ENCODE data around the gene PTPRJ.

PTPRJ gene

GRCh38 chr11:48002561-48002960, 22.2 kb downstream of the PTPRJ start:
- no peak for DNase-seq (ENCODE audit: low read depth)
- TF ChIP-seq, protein P1, sequence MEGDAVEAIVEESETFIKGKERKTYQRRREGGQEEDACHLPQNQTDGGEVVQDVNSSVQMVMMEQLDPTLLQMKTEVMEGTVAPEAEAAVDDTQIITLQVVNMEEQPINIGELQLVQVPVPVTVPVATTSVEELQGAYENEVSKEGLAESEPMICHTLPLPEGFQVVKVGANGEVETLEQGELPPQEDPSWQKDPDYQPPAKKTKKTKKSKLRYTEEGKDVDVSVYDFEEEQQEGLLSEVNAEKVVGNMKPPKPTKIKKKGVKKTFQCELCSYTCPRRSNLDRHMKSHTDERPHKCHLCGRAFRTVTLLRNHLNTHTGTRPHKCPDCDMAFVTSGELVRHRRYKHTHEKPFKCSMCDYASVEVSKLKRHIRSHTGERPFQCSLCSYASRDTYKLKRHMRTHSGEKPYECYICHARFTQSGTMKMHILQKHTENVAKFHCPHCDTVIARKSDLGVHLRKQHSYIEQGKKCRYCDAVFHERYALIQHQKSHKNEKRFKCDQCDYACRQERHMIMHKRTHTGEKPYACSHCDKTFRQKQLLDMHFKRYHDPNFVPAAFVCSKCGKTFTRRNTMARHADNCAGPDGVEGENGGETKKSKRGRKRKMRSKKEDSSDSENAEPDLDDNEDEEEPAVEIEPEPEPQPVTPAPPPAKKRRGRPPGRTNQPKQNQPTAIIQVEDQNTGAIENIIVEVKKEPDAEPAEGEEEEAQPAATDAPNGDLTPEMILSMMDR (IDR thresholded peaks at IDR 0.05; ENCODE audit: insufficient read depth, low read depth, low read length, missing control alignments), result no peak
- H3K4me3 ChIP-seq (ENCODE audit: low read length), result no peak overlapping the region

- TF ChIP-seq, protein P1 (IDR thresholded peaks at IDR 0.05; ENCODE audit: insufficient read depth, low read depth, low read length, missing control alignments), result no peak
- no peak for DNase-seq (ENCODE audit: low read depth)
- no peak overlapping the region for H3K4me3 ChIP-seq (ENCODE audit: low read length)
Measured at GRCh38 chr11:48003926-48004325, 23.6 kb downstream of the PTPRJ start.

GRCh38 chr11:48004456-48004855, 24.1 kb downstream of the PTPRJ start:
- no peak overlapping the region for H3K4me3 ChIP-seq (ENCODE audit: low read length)
- no peak for DNase-seq (ENCODE audit: low read depth)
- TF ChIP-seq, protein P1 (IDR thresholded peaks at IDR 0.05; ENCODE audit: insufficient read depth, low read depth, low read length, missing control alignments), result no peak

- TF ChIP-seq, protein P1 (IDR thresholded peaks at IDR 0.05; ENCODE audit: insufficient read depth, low read depth, low read length, missing control alignments), result no peak
- no peak for DNase-seq (ENCODE audit: low read depth)
Measured at GRCh38 chr11:48005136-48005535, 24.8 kb downstream of the PTPRJ start.

GRCh38 chr11:48005831-48006270, 25.5 kb downstream of the PTPRJ start:
- no peak for DNase-seq (ENCODE audit: low read depth)
- TF ChIP-seq, protein P1 (IDR thresholded peaks at IDR 0.05; ENCODE audit: insufficient read depth, low read depth, low read length, missing control alignments), result no peak
- no peak overlapping the region for H3K4me3 ChIP-seq (ENCODE audit: low read length)

More at GRCh38 chr11:48005136-48005535, 24.8 kb downstream of the PTPRJ start:
- no peak overlapping the region for H3K4me3 ChIP-seq (ENCODE audit: low read length)

- no peak overlapping the region for H3K4me3 ChIP-seq (ENCODE audit: low read length)
- TF ChIP-seq, protein P1 (IDR thresholded peaks at IDR 0.05; ENCODE audit: insufficient read depth, low read depth, low read length, missing control alignments), result no peak
- DNase-seq (ENCODE audit: low read depth), result peak; percentile 66
Measured at GRCh38 chr11:48006301-48006992, 26.1 kb downstream of the PTPRJ start.

DNA sequence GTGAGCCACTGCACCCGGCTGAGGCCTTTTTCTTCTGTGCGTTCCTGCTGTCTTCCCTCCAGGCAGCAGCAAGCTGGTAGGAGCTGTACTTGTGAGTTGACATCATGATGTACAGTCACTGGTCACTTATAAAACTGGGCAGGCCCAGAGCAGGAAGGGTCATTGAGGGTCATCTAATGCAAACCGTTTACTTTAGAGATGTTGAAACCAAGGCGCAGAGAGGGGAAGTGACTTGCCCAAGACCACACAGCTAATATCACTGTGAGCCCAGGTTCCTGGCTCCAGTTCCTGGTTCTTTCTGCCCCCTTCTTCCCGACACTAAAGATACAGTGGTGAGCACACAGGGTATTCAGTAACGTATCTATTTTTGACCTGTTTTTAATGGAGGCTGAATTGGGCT, 27.3 kb downstream of the PTPRJ start:
- DNase-seq (ENCODE audit: low read depth), result no peak
- no peak overlapping the region for H3K4me3 ChIP-seq (ENCODE audit: low read length)
- TF ChIP-seq, protein P1 (IDR thresholded peaks at IDR 0.05; ENCODE audit: insufficient read depth, low read depth, low read length, missing control alignments), result no peak
